Pons (tissue), 1 donor: ENCODE measurements around the gene GPR39.
A peak's percentile ranks its signal among the peaks of the same experiment; 100 is the strongest.
"Not testable (repeated sequence)": the region's sequence is repeated elsewhere in the genome, so short reads cannot be mapped to it uniquely, and the experiment has no call there.

ENCODE experiments used
- DNase-seq: peaks from one replicate; pipeline ENCODE4 v3.0.0-alpha.2; 2016; ENCODE audit warnings: low spot score

Gene GPR39

DNA sequence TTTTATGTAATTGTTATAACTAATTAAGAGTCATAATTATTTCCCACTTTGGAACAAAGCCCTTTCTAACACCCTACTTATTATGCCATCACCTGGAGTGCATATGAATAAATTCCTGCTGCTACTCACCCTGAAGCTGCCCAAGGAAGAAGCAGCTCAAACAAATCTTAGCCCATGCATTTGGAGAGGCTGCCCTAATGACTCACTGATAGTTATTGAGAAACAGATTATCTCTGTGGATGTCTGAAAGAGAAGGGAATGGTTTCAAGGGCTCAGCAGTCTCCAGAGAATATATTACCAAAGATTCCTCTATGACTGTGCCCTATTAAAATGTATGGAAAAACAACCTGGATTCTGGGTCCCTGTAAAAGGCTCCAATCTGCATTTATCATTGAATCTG is 81.0 kb downstream of the GPR39 start:
- DNase-seq = no peak

DNA sequence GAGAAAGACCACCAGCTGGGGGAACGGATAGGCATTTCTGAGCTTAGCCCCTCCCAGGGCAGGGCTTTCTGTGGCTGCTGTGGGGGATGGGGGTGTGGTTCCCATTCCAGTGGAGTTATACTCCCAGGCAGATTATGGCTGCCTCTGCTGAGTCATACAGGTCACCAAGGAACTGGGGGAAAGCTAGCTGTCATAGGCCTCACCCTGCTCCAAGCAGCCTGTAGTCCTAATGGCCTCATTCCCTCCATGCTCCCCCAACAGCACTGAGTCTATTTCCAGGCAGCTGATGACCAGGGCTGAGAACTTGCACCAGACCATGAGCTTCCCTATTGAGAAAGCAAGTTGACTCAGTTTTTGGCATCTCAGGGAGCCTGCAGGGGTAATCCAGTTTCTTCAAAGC is 87.1 kb downstream of the GPR39 start:
- DNase-seq = no peak

GRCh38 chr2:132515010-132515409 is 98.4 kb downstream of the GPR39 start:
- no peak for DNase-seq

GRCh38 chr2:132517386-132517785 is 100.8 kb downstream of the GPR39 start:
- DNase-seq = no peak

- no peak for DNase-seq
Measured at GRCh38 chr2:132518302-132518701, 101.7 kb downstream of the GPR39 start.

GRCh38 chr2:132519566-132519965 is 103.0 kb downstream of the GPR39 start:
- no peak for DNase-seq

- DNase-seq = no peak
Measured at GRCh38 chr2:132521341-132521740, 104.7 kb downstream of the GPR39 start.

- no peak for DNase-seq
Measured at GRCh38 chr2:132522901-132523300, 106.3 kb downstream of the GPR39 start.

DNA sequence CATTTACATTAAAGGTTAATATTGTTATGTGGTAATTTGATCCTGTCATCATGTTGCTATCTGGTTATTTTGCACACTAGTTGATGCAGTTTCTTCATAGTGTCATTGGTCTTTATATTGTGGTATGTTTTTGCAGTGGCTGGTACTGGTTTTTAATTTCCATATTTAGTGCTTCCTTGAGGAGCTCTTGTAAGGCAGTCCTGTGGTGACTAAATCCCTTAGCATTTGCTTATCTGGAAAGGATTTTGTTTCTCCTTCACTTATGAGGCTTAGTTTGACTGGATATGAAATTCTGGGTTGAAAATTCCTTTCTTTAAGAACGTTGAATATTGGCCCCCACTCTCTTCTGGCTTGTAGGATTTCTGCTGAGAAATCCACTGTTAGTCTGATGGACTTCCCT is 120.5 kb downstream of the GPR39 start:
- DNase-seq = not testable (repeated sequence)

DNA sequence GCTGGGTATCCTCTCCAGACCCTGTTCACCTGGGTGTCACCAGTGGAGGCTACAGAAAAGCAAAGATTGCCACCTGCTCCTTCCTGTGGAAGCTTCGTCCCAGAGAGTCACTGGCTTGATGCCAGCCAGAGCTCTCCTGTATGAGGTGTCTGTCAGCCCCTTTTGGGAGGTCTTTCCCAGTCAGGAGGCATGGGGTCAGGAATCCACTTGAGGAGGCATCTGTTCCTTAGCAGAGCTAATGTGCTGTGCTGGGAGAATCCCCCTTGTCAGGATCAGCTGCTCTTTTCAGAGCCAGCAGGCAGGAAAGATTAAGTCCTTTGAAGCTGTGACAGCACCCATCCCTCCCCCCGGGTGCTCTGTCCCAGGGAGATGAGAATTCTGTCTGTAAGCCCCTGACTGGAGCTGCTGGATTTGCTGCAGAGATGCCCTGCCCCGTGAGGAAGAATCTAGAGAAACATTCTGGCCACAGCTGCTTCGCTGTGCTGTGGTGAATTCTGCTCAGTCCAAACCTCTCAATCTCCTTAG is 121.8 kb downstream of the GPR39 start:
- DNase-seq = no peak

DNA sequence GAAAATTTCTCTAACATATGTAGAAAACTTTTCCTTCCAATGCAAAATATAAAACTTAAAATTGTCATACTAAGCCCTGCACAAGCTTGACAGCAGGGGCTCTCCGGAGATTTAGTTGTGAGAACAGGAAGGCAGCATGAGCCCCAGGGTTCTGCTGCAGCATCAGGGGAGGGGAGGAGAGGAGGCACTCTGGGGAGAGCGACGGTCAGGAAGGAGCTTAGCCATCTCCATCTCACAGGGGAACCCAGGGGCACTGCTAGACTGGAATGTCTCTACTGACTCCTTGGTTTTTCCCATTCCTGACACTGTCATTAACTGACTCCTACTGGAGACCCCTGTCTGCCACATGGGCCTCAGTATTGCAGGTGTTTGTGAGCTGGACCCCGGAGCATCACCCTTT is 123.6 kb downstream of the GPR39 start:
- DNase-seq = no peak

DNA sequence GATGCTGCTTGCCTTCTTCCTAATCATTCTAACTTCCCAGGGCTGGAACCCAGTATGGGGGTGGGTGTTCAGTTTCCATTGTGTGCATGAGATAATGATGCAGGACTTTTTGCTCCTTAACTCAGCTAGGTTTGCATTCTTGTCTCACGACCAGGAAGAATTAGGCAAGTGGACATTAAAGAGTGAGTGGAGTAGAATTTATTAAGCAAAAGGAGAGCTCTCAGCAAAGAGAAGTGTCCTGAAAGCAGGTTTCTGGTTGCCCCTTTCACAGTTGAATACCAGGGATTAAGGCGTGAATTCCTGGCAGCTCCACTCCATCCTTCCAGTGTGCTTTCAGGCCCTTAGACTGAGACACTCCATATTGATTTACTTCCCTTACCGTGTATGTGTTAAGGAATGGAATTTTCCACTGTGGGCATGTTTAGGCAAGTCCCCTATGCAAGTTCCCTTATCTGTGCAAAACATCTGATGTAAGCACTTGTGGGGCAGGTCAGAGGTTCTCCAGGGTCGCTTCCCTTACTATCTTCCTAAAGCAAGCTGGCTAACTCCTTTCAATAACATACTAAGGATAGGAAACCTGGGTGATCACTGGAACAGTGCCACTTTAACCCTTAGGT is 126.5 kb downstream of the GPR39 start:
- DNase-seq = no peak

GRCh38 chr2:132544006-132544630 is 127.5 kb downstream of the GPR39 start:
- DNase-seq = no peak

GRCh38 chr2:132547090-132547687 is 130.6 kb downstream of the GPR39 start:
- peak; percentile 90 for DNase-seq

DNA sequence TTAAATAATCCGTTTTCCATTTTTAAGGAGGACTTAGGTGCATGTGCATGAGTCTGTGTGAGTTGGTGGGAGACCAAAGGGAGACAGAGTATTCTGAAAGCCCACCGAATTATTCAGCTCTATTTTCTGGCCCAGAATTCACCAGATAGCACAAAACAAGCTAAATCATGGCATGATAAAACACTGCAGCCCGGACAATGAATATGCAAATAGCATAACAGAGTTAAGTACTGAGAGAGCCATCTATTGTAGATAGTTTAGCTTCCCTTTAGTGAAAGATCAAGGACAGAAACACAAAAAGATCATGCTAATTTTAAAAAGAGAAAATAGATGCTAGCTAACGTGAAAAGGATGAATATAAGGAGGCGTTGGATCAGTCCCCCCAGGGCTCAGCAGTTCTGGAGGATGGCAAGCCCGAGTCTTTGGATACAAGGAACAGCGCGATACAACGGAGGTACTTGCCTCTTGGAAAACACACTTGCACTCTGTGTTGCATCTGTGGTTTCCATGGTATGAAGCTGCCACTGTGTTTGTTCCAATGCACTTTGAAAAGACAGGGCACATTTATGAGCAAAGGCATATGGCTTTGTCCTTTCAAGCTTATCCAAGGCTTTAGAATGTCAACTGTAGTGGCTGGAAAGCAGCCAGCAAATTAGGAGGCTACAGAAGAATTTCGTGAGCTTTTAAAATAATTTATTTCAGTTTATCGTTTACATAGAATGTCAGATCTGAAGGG is 133.5 kb downstream of the GPR39 start:
- peak; percentile 4 for DNase-seq

- no peak for DNase-seq
Measured at GRCh38 chr2:132550946-132551345, 134.3 kb downstream of the GPR39 start.

DNA sequence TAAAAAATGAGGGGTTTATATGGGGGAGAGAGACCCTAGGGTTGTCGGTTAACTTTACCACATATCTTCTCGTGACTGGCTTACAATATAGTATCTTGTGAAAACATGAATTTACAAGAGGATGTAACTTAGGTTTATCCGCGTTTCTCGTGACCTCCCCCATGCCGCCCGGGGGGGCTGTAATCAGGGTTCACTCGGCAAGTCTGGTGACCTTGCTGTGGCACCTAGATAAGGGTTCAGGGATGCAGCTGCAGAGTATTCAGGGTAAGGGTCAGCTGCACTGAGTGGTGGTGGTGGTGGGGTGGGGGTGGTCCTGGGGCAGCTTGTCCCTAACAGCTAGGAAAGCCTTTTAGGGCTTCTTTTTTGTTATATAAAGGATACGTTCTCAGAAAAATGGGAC is 141.1 kb downstream of the GPR39 start:
- no peak for DNase-seq

- DNase-seq = no peak
Measured at GRCh38 chr2:132559326-132559725, 142.7 kb downstream of the GPR39 start.

DNA sequence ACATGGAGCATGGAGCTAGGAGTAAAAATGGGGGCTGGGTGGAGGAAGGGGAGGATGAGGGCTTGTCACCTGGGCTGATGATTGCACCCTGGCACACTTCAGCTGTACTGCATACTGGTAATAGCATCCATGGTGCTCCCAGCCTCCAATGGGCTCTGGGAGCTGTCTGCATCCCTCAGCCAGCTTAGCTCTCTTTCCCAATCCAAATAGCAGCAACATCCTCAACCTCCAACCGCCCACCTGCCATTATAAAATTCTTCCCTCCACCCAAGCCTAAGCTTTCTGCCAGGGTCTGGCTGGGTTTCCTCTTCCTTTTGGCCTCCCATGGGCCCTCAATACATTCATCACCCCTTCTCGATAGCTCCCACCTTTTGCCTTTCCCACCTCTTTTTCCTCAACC is 143.3 kb downstream of the GPR39 start:
- no peak for DNase-seq

DNA sequence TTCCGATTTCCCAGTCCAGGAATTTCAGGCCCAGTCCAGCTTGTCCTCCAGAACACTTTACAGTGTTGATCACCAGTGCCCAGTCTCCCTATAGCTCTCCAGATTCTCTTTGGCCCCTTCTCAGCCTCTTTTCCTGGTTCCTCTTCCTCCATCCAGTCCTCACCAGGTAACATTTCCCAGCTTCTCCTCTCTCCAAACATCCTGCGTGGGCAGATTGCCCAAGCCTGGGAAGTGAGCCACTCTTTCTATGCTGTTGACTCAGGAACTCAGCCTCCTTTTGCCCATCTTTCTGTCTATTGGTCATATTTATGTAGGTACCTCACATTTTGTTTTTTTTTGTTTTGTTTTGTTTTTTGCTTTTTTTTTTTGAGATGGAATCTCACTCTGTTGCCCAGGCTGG is 144.0 kb downstream of the GPR39 start:
- DNase-seq = no peak

GRCh38 chr2:132562245-132562644 is 145.6 kb downstream of the GPR39 start:
- DNase-seq = no peak

DNA sequence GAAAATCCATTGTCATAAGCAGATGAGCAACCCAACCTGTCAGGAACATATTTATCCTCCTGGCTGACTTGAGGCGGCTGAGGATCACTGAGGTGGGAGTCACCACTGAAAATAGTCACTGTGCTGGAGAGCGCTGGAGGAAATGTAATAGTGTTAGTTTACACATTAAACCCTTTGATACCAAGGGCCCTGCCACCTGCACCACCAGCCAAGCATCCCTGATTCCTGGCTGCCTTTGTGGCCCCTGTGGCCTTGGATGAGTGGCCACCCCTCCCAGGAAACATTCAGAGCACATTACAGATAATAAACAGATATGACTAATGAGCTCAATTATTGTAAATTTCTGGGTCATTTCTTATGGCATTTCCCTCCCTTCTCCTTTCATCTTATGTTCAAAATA is 147.5 kb downstream of the GPR39 start:
- no peak for DNase-seq

GRCh38 chr2:132566379-132566778 is 149.8 kb downstream of the GPR39 start:
- DNase-seq = no peak
